Neutrophil (primary cell): ENCODE measurements around the gene NUP210.

Experiments
- H3K27ac ChIP-seq: fragments of 200-600 bp; sonication (generic); 2 replicates; pipeline ENCODE4 v1.5.1; 2016; ENCODE audit warnings: mild to moderate bottlenecking, moderate library complexity
- H3K27me3 ChIP-seq: fragments of 200-600 bp; sonication (generic); 2 replicates; pipeline ENCODE4 v1.6.0; 2016; ENCODE audit warnings: mild to moderate bottlenecking
- H3K36me3 ChIP-seq: fragments of 200-600 bp; sonication (generic); 2 replicates; pipeline ENCODE4 v1.5.1; 2017
- H3K4me1 ChIP-seq, 2 experiments: fragments of 200-600 bp in 1 of 2; sonication (generic) in 1 of 2; 1 replicate in 1 of 2; 2 replicates in 1 of 2; pipeline versions ENCODE4 v1.5.1 to v1.6.1; 2013 to 2016; ENCODE audit warnings: low read depth in 1 of 2, low read length in 1 of 2, mild to moderate bottlenecking in 1 of 2, moderate library complexity in 1 of 2; ENCODE audit not compliant: control insufficient read depth in 1 of 2, insufficient read depth in 1 of 2
- H3K4me3 ChIP-seq, 2 experiments: fragments of 200-600 bp in 1 of 2; sonication (generic) in 1 of 2; 1 replicate in 1 of 2; 2 replicates in 1 of 2; pipeline ENCODE4 v1.5.1; 2013 to 2016; ENCODE audit warnings: low read depth in 1 of 2, low read length in 1 of 2, mild to moderate bottlenecking in 1 of 2, moderate library complexity in 1 of 2
- H3K9me3 ChIP-seq: fragments of 200-600 bp; sonication (generic); 2 replicates; pipeline ENCODE4 v1.5.1; 2016
- TF ChIP-seq, protein P1 (sequence below): fragments of 200-600 bp; sonication (generic); IDR thresholded peaks from 2 replicates; pipeline ENCODE4 v1.5.1; 2016; ENCODE audit warnings: antibody characterized with exemption

Gene NUP210

DNA sequence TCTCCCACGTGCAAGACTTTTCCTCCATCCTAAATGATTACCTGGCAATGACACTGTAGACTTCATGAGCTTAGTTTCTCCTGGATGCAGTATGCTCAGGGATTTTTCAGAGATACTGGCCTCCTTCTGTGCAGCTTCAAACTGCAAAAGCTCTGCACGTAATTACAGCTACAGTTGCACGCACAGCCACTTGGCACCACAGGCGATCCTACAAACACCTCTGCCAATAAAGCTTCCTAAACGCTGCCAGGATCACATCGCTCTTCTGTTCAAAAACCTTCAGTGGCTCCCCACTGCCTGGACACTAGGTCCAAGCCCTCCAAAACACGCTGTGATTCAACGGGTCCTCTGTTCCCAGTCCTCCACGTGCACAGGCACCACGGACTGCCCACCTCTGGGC, 49.5 kb downstream of the NUP210 start:
- Histone ChIP-seq H3K4me1 (no peaks in the 10 kb centered on the region), H3K27me3 (no peaks in the 10 kb centered on the region), H3K36me3 (peaks cover 83% of the 10 kb centered on the region), H3K4me3 (no peak overlapping the region), H3K9me3 (no peaks in the 10 kb centered on the region), H3K27ac (no peak overlapping the region)
- TF ChIP-seq, protein P1, sequence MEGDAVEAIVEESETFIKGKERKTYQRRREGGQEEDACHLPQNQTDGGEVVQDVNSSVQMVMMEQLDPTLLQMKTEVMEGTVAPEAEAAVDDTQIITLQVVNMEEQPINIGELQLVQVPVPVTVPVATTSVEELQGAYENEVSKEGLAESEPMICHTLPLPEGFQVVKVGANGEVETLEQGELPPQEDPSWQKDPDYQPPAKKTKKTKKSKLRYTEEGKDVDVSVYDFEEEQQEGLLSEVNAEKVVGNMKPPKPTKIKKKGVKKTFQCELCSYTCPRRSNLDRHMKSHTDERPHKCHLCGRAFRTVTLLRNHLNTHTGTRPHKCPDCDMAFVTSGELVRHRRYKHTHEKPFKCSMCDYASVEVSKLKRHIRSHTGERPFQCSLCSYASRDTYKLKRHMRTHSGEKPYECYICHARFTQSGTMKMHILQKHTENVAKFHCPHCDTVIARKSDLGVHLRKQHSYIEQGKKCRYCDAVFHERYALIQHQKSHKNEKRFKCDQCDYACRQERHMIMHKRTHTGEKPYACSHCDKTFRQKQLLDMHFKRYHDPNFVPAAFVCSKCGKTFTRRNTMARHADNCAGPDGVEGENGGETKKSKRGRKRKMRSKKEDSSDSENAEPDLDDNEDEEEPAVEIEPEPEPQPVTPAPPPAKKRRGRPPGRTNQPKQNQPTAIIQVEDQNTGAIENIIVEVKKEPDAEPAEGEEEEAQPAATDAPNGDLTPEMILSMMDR, result no peak

DNA sequence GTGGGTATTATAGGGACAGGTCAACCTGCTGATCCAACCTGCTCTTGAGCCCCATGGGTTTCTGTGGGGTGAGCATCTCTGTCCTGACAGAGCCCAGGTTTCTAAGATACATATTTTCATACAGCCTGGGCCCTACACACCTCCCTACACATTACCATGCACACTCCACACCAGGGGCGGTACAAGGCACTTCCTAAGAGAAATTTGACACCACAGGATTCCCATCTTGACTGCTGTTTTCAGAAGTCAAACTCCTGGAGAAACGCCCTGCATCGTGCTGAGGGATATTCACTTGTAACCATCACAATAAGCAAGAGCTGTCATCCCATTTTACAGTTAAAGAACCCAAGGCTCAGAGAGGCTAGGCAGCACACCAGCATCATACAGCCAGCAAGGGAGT, 50.1 kb downstream of the NUP210 start:
- Histone ChIP-seq H3K4me3 (no peak overlapping the region), H3K4me1 (no peaks in the 10 kb centered on the region), H3K36me3 (peaks cover 83% of the 10 kb centered on the region), H3K27ac (no peak overlapping the region), H3K27me3 (no peaks in the 10 kb centered on the region), H3K9me3 (no peaks in the 10 kb centered on the region)
- TF ChIP-seq, protein P1, result no peak

DNA sequence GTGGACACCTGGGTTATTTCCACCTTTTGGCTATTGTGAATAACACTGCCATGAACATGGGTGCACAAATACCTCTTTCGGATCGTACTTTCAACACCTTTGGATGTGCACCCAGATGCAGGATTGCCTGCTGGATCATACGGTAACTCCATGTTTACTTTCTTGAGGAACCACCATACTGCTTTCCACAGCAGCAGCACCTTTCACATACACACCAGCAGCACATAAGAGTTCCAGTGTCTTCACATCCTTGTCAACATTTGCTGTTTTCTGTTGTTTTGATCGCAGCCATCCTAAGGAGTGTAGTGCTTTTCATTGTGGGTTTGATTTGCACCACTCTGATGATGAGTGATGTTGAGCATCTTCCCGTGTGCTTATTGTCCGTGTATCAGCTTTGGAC, 51.3 kb downstream of the NUP210 start:
- no peak overlapping the region for H3K27ac ChIP-seq
- H3K36me3 ChIP-seq, result peaks cover 85% of the 10 kb centered on the region
- H3K4me1 ChIP-seq, result no peaks in the 10 kb centered on the region
- TF ChIP-seq, protein P1, result no peak
- H3K9me3 ChIP-seq, result no peaks in the 10 kb centered on the region
- no peaks in the 10 kb centered on the region for H3K27me3 ChIP-seq
- H3K4me3 ChIP-seq, result no peak overlapping the region

DNA sequence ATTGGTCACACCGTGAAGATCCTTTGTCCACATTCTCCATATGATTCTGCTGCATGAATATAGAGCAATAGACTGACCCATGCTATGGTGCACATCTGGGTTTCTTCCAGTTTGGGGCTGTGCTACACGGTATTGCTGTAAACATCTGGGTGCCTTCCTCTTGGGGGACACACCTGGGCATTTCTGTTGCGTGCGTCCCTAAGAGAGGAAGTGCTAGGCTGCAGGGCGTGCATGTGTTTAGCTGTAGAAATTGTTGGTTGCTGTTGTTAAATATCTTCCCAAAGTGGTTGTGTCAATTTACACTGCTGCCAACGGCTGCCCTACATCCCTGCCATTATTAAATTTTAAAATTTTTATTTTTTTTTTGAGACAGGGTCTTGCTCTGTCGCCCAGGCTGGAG, 52.4 kb downstream of the NUP210 start:
- H3K36me3 ChIP-seq, result peaks cover 85% of the 10 kb centered on the region
- H3K27ac ChIP-seq, result no peak overlapping the region
- no peaks in the 10 kb centered on the region for H3K9me3 ChIP-seq
- TF ChIP-seq, protein P1, result no peak
- H3K4me1 ChIP-seq, result no peaks in the 10 kb centered on the region
- H3K4me3 ChIP-seq, result no peak overlapping the region
- H3K27me3 ChIP-seq, result no peaks in the 10 kb centered on the region

DNA sequence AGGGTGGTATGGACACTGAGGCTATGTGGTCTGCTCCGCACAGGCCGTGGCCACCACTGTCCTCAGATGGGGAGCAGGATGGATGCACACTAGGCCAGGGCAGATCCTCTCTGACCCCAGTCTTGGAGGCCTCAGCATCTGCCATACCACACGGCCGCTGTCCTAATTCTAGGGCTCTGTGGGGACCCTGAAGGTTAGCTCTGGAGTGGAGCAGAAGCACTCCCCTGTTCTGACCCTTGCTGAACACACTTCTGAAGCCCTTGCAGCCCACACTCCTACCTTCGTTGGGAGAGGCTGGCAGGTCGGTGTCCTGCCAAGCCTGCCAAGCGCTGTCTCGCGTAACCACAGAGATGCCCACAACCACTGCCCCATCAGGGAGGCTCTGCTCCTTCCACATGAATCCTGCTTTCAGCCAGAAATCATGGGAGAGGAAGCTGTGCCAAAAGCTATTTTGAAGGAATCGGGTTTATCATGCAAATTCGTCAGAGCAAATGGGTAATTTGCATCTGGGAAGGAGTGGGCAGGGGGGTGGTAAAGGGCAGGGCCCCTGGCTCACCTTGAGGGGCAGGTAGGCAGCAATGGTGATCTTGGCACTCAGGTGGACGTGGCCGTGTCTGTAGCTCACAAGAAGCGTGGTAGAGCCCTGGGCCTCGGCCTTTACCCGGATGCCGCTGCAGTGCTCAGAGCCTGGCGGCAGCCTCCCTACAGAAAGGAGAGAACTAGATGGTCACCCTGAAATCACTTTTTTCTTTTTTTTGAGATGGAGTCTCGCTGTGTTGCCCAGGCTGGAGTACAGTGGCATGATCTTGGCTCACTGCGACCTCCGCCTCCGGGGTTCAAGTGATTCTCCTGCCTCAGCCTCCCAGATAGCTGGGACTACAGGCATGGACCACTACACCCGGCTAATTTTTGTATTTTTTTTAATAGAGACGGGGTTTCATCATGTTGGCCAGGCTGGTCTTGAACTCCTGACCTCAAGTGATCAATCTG, 54.4 kb downstream of the NUP210 start:
- Histone ChIP-seq H3K9me3 (no peaks in the 10 kb centered on the region), H3K4me3 (no peak overlapping the region), H3K36me3 (peaks cover 85% of the 10 kb centered on the region), H3K27ac (no peak overlapping the region), H3K27me3 (no peaks in the 10 kb centered on the region), H3K4me1 (no peaks in the 10 kb centered on the region)
- TF ChIP-seq, protein P1, result no peak
